GM21737 (cell line): ENCODE data around the gene CD9.
A peak's percentile ranks its signal among the peaks of the same experiment; 100 is the strongest.
"Not testable (repeated sequence)": the region's sequence is repeated elsewhere in the genome, so short reads cannot be mapped to it uniquely, and the experiment has no call there.

ENCODE experiments used
- ATAC-seq: cut with Tn5 transposase; IDR thresholded peaks from one replicate; pipeline ENCODE4 v1.9.1; 2021; ENCODE audit warnings: mild to moderate bottlenecking, moderate library complexity; ENCODE audit not compliant: unreplicated experiment

Gene CD9

DNA sequence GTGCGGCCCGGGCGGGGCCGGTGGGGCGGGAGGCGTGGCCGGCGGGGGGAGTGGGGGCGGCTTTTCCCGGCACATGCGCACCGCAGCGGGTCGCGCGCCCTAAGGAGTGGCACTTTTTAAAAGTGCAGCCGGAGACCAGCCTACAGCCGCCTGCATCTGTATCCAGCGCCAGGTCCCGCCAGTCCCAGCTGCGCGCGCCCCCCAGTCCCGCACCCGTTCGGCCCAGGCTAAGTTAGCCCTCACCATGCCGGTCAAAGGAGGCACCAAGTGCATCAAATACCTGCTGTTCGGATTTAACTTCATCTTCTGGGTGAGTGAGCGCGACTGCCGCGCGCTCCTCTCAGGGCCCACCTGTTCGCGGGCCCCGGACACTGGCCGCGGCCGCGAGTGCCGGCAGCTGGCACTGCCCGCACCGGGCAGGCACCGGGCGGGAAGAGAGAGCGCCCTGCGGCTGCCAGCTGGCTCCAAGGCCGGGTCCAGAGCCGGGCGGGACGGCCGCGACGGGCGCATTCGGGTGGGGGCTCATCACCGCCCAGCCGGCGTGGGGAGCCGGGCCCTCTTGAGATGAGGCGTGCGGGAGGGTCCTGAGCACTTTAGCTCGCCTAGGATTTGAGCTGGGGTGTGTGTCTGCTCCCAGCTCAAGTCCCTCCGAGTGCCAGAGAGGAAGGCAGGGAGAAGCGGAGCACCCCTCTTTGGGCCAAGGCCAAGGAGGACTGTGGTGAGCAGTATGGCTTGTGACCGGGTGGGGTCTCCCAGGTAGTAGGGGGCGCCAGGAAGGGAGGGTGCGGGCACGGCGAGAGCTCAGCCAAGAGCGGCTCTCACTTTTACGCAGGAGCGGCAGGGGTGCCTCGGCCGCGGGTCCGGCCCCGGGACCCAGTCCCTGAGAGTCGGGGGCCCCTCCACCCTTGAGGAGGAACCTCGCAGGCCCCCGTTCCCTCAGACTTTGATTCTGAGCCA lies at the start of gene CD9:
Gene CD9 (plus strand): TSS at position 145 of the 957 bp plus-strand sequence. CDS start 100 bp downstream, at position 245.
- no peak for ATAC-seq

- no peak for ATAC-seq
Measured at GRCh38 chr12:6154730-6155459, 45.3 kb upstream of the CD9 start.

DNA sequence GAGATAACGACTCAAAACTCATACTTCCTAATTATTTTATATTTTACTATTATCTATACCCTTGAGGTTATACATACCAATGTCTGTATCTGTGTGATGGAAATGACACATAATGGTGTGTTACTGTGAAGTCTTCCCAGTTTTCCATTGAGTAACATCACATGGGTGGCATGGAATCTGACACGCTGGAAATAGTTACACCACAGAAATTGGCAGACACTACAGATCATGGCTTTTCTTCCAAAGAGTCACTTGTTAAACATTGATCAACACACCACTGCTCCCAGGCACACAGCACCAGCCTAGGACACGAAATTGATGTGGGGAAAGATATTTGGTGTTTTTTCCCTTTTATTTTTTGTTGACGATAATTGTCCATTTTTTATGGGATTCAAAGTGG lies 42.7 kb upstream of the CD9 start:
- ATAC-seq, result no peak

DNA sequence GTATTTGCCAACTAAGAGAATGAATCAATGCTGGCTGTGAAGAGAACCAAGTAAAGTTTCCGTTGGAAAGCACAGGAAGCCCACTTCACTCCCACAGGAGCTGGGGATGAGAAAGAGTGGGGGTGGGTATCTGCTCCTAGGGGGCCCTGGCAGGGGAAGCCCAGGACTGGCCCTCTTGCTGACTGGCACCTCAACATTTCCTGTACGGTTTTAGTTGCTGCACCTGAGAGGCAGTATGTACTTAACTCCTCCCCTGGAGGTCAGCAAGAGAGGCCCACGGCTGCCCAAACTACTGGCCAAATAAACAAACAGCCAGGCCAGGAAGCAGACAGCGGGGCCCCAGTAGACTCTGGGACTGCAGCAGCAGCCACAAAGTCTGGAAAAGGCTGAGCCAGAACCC lies 41.9 kb upstream of the CD9 start:
- no peak for ATAC-seq

GRCh38 chr12:6158749-6159148 lies 41.5 kb upstream of the CD9 start:
- ATAC-seq, result no peak

DNA sequence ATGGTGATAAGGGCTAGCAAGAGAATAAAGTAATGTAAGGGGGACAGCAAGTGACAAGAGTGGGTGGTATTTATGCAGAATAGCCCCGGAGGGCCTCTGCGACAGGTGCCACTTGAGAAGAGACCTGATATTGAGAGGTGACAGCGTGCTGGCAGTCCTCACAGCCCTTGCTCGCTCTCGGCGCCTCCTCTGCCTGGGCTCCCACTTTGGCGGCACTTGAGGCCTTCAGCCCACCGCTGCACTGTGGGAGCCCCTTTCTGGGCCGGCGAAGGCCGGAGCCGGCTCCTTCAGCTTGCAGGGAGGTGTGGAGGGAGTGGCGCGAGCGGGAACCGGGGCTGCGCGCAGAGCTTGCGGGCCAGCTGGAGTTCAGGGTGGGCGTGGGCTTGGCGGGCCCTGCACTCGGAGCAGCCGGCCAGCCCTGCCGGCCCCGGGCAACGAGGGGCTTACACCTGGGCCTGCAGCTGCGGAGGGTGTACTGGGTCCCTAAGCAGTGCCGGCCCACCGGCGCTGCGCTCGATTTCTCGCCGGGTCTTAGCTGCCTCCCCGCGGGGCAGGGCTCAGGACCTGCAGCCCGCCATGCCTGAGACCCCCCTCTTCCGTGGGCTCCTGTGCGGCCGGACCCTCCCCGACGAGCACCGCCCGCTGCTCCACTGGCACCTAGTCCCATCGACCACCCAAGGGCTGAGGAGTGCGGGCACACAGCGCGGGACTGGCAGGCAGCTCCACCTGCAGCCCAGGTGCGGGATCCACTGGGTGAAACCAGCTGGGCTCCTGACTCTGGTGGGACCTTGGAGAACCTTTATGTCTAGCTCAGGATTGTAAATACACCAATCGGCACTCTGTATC lies 40.8 kb upstream of the CD9 start:
- ATAC-seq, result not testable (repeated sequence)

DNA sequence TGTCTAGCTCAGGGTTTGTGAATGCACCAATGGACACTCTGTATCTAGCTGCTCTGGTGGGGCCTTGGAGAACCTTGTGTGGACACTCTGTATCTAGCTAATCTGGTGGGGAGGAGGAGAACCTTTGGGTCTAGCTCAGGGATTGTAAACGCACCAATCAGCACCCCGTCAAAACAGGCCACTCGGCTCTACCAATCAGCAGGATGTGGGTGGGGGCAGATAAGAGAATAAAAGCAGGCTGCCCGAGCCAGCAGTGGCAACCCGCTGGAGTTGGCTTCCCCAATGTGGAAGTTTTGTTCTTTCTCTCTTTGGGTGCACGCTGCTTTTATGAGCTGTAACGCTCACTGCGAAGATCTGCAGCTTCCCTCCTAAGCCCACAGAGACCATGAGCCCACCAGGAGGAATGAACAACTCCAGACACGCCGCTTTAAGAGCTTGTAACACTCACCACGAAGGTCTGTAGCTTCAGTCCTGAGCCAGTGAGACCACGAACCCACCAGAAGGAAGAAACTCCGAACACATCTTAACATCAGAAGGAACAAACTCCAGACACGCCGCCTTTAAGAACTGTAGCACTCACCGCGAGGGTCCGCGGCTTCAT lies 40.1 kb upstream of the CD9 start:
- not testable (repeated sequence) for ATAC-seq

GRCh38 chr12:6161124-6161882 lies 38.9 kb upstream of the CD9 start:
- no peak for ATAC-seq

DNA sequence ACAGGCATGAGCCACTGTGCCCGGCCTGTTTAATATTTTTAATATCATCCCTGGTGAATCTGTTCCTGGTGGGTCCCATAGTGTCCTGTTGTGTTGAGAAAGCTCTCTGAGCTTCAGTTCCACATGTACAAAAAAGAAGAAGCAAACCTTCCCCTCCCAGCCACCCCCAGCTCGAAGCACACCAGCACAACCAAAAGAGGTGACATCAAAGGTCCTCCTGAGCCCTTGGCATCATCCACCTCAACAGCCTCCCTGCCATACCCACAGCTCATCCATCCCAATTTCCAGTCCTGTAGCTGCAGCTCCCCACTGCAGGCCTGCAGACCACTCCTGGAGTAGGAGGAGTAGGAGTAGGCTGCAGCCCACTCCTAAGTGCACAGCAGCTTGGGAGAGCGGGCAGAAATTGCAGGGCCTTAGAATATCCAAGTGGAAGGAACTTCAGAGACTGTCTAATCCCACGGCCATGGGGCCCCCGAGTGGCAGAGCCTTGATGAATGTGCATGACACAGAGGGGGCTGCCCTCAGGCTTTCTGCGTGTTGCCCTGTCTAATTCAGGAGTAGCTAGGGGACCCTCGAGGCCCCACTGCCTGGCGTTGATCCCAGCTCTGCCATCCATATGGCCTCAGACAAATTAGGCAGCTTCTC lies 36.7 kb upstream of the CD9 start:
- no peak for ATAC-seq

- ATAC-seq, result no peak
Measured at GRCh38 chr12:6165395-6165794, 34.8 kb upstream of the CD9 start.

GRCh38 chr12:6166808-6167207 lies 33.4 kb upstream of the CD9 start:
- ATAC-seq, result no peak

- peak; percentile 64 for ATAC-seq
Measured at GRCh38 chr12:6167327-6168280, 32.6 kb upstream of the CD9 start.

- no peak for ATAC-seq
Measured at GRCh38 chr12:6171409-6172015, 28.7 kb upstream of the CD9 start.

- ATAC-seq, result no peak
Measured at GRCh38 chr12:6172086-6172485, 28.1 kb upstream of the CD9 start.

DNA sequence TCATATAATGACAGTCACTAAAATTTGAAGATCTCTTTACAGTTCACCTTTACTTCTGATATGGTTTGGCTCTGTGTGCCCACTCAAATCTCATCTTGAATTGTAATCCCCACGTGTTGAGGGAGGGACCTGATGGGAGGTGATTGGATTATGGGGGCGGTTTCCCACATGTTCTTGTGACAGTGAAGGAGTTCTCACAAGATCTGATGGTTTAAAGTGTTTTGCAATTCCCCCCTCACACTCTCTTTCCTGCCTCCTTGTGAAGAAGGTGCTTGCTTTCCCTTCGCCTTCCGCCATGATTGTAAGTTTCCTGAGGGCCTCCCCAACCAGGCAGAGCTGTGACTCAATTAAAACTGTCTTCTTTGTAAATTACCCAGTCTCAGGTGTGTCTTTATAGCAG lies 27.3 kb upstream of the CD9 start:
- ATAC-seq, result no peak

DNA sequence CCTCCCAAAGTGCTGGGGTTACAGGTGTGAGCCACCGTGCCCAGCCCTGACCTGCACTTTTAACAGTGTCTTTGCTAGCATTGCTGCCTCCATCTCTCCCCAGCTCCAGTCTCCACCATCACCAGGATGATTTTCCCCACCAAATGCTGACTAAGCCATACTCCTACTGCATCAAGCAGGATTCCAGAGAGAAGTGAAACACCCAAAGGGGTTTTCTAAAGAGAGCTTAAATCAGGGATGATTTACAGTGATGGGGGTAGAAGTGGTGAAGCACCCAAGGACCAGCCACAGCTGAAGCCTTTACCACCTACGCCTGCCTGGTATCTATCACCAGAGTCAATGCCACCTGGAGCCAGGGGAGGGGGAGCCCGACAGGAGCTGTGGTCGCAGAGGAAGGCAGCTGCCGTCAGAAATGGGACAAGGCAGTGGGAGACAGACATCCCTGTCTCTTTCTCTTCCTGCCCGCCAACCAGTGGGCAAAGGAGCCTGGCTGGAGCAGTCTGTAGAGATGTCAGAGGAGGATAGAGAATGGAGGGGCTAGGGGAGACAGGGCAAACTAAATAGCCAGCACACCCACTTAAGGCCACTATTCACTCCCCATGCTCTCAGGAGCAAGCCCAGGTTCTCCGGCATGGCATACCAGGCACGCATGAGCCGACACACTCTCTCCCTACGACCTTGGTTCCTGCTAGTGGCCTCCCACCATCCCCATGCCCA lies 22.4 kb upstream of the CD9 start:
- no peak for ATAC-seq
